Thyroid gland (tissue), 4 donors: Measurements from ENCODE around the gene RASA3.

Experiments
- POLR2A ChIP-seq, 2 donors: fragments of 450-650 bp; IDR thresholded peaks; one replicate each; pipeline ENCODE4 v1.6.1; 2017; ENCODE audit warnings: antibody characterized with exemption in 2 of 2, mild to moderate bottlenecking in 2 of 2, moderate library complexity in 1 of 2
- TF ChIP-seq, protein P1 (sequence below), 6 experiments: fragments of 200-600 bp in 3 of 6; fragments of 450-650 bp in 3 of 6; sonication (generic) in 3 of 6; IDR thresholded peaks; one replicate each; pipeline ENCODE4 v1.5.1; 2016 to 2019; ENCODE audit warnings: antibody characterized with exemption in 6 of 6, mild to moderate bottlenecking in 2 of 6, inconsistent platforms in 1 of 6, moderate library complexity in 1 of 6

- TF ChIP-seq, protein P1, sequence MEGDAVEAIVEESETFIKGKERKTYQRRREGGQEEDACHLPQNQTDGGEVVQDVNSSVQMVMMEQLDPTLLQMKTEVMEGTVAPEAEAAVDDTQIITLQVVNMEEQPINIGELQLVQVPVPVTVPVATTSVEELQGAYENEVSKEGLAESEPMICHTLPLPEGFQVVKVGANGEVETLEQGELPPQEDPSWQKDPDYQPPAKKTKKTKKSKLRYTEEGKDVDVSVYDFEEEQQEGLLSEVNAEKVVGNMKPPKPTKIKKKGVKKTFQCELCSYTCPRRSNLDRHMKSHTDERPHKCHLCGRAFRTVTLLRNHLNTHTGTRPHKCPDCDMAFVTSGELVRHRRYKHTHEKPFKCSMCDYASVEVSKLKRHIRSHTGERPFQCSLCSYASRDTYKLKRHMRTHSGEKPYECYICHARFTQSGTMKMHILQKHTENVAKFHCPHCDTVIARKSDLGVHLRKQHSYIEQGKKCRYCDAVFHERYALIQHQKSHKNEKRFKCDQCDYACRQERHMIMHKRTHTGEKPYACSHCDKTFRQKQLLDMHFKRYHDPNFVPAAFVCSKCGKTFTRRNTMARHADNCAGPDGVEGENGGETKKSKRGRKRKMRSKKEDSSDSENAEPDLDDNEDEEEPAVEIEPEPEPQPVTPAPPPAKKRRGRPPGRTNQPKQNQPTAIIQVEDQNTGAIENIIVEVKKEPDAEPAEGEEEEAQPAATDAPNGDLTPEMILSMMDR (IDR thresholded peaks at IDR 0.05) = no peak
- no peak for TF ChIP-seq POLR2A (IDR thresholded peaks at IDR 0.05)
Observed at GRCh38 chr13:114013952-114014629, 118.3 kb downstream of the RASA3 start.
